Muscle of leg (tissue), 11 donors: Measurements from ENCODE around the gene RREB1. TPM values are rescaled to one million over a fixed set of nuclear protein-coding genes. Genes with fewer than 3 reads are reported as not detected.

Experiments
- DNase-seq: peaks from one replicate; pipeline ENCODE4 v3.0.0; 2013
- H3K27ac ChIP-seq: one replicate; pipeline ENCODE4 v1.5.1; 2013; ENCODE audit warnings: mild to moderate bottlenecking, low read length, control low read depth
- H3K27me3 ChIP-seq: one replicate; pipeline ENCODE4 v1.6.1; 2013; ENCODE audit warnings: low read length; ENCODE audit not compliant: control insufficient read depth, insufficient read depth
- H3K36me3 ChIP-seq: one replicate; pipeline ENCODE4 v1.6.1; 2013; ENCODE audit warnings: low read length; ENCODE audit not compliant: control insufficient read depth, insufficient read depth
- H3K4me1 ChIP-seq: one replicate; pipeline ENCODE4 v1.6.1; 2013; ENCODE audit warnings: low read length; ENCODE audit not compliant: control insufficient read depth, insufficient read depth
- H3K4me3 ChIP-seq: one replicate; pipeline ENCODE4 v1.5.1; 2013; ENCODE audit warnings: low read length, control low read depth
- H3K9me3 ChIP-seq: replicated peaks from 2 replicates; pipeline ENCODE4 v1.6.1; 2013; ENCODE audit warnings: low read depth, low read length; ENCODE audit not compliant: control insufficient read depth
- WGBS: methylation state at CpG from one replicate; pipeline ENCODE4 v1.1.5; 2013; ENCODE audit warnings: missing lambda C conversion rate; ENCODE audit not compliant: insufficient coverage; 5-methylcytosine and 5-hydroxymethylcytosine counted together
- polyA plus RNA-seq, 8 donors: library from polyadenylated mRNA; unstranded; fragments of 120-200 nt; gene quantifications; one replicate each; pipeline versions ENCODE4 v1.2.1 to v1.2.3, GENCODE V29; 2013; ENCODE audit warnings: inconsistent platforms in 1 of 8, low replicate concordance in 1 of 8; ENCODE audit not compliant: insufficient read length in 8 of 8, insufficient read depth in 1 of 8
- total RNA-seq: library from RNA; stranded (reverse); fragments of 120-200 nt; gene quantifications from one replicate; pipeline ENCODE4 v1.2.4, GENCODE V29; 2013

Gene RREB1
- total and polyA plus RNA-seq, 9 donors: 12.2 to 21.4 (median 19.0) TPM

DNA sequence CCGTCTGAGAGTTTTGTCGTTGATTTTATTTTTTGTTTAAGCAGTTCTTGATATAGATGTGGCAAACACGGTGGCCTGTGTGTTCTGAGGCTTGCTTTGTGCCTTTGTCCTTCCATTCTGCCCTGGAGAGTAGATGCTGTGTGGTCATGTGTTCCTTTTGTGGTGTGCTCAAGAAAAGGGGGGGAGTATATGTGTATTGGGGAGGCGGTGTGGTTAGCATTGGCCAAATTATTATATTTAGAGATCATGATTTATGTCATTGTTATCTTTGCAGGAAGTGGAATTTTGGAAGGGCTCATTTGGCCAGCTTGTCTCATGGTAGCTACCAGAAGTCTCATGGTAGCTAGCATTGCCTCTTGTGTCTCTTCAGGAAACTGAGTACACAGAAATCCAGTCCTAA is 16.4 kb downstream of the RREB1 start:
- H3K9me3 ChIP-seq: no peaks in the 10 kb centered on the region
- 92% methylated on average over 2 of the region's 4 CpGs for WGBS
- no peak for DNase-seq
- no peak overlapping the region for H3K27ac ChIP-seq
- H3K36me3 ChIP-seq: peaks cover 6% of the 10 kb centered on the region
- H3K4me1 ChIP-seq: peaks cover 3% of the 10 kb centered on the region
- H3K27me3 ChIP-seq: no peaks in the 10 kb centered on the region
- H3K4me3 ChIP-seq: no peak overlapping the region

DNA sequence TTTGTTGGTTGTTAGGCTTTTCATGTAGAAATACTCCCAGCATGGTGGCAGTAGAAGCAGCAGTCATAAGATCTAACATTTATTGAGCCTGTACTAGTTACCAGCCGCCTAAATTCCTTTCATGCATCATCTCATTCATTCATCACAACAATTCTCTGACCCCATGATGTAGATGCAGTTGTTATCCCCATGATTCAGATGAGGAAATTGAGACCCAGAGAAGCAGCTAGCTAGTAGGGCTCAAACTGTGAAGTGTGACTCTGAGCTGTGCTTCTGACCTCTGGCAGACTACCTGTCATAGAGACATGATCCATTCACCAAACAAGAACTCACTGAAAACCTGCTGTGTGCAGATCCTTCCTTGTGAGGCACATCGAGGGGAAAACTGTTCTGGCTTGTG is 16.9 kb downstream of the RREB1 start:
- no peaks in the 10 kb centered on the region for H3K27me3 ChIP-seq
- H3K4me3 ChIP-seq: no peak overlapping the region
- no peak for DNase-seq
- no peaks in the 10 kb centered on the region for H3K9me3 ChIP-seq
- peaks cover 3% of the 10 kb centered on the region for H3K4me1 ChIP-seq
- H3K36me3 ChIP-seq: peaks cover 9% of the 10 kb centered on the region
- no peak overlapping the region for H3K27ac ChIP-seq
- WGBS: 60% methylated on average over 1 of the region's 2 CpGs

DNA sequence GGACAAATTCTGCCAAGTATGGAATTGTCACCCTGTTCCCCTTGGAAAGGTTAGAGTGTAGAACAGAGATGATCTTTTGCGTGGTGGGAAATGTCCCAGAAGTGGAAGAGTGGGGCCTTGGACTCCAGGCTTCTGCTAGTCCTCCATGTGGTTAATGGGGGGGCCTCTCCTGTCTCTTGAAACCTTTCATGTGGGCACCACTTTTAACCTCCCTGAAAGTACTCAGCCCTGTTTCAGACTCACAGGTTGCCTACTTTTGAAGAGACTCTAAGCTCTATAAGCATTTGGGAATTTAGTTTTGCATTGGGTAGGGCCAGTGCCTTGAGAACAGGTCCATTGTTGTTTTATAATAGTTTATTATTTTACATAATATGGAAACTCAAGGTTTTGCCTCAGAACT is 17.5 kb downstream of the RREB1 start:
- Histone ChIP-seq H3K36me3 (peaks cover 9% of the 10 kb centered on the region), H3K9me3 (no peaks in the 10 kb centered on the region), H3K27ac (no peak overlapping the region), H3K4me3 (no peak overlapping the region), H3K4me1 (peaks cover 5% of the 10 kb centered on the region), H3K27me3 (no peaks in the 10 kb centered on the region)
- DNase-seq: no peak
- no CpG with 5 or more reads among the region's 1 CpG for WGBS

DNA sequence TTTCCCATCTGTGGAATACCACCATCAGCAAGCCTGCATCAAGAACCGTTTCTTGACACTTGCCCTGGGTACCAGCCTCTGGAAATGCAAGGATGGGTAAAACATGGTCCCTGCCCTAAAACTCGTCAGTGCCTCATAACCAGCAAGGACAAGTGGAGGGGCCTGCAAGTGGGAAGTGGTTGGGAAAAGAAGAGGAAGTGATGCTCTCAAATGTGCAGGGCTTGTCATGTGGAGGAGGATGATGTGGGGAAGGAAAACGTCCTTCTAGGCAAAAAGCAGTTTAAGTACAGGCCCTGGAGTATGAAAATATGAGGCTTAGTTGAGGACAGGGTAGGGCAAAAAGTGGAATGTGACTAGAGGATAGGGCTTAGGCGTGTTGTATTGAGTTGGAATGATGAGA is 19.0 kb downstream of the RREB1 start:
- peak; percentile 65 for DNase-seq
- Histone ChIP-seq H3K36me3 (peaks cover 9% of the 10 kb centered on the region), H3K4me3 (no peak overlapping the region), H3K27me3 (no peaks in the 10 kb centered on the region), H3K9me3 (no peaks in the 10 kb centered on the region), H3K4me1 (peaks cover 5% of the 10 kb centered on the region), H3K27ac (no peak overlapping the region)
- WGBS: 70% methylated on average over 3 of the region's 4 CpGs

DNA sequence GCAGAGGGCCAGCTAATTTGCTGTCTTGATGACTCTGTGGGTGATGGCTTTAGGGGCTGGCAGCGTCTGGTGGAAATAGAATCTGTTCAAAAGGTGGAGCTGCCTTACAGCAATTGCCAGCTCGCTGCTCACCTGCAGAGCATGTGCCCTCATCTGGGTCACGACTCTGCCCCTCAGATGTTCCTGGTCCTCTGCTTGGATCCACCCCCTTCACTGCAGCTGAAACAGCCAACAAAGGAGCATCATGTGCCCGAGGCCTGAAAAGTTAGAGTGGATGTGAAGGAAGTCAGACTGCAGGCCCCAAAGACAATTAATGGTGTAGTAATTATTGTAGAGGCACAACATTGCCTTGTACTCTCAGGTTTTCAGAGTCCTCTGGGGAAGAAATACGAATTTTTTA is 19.9 kb downstream of the RREB1 start:
- WGBS: no CpG with 5 or more reads among the region's 5 CpGs
- Histone ChIP-seq H3K36me3 (peaks cover 11% of the 10 kb centered on the region), H3K4me3 (no peak overlapping the region), H3K4me1 (peaks cover 5% of the 10 kb centered on the region), H3K27ac (no peak overlapping the region), H3K9me3 (no peaks in the 10 kb centered on the region), H3K27me3 (no peaks in the 10 kb centered on the region)
- DNase-seq: no peak

DNA sequence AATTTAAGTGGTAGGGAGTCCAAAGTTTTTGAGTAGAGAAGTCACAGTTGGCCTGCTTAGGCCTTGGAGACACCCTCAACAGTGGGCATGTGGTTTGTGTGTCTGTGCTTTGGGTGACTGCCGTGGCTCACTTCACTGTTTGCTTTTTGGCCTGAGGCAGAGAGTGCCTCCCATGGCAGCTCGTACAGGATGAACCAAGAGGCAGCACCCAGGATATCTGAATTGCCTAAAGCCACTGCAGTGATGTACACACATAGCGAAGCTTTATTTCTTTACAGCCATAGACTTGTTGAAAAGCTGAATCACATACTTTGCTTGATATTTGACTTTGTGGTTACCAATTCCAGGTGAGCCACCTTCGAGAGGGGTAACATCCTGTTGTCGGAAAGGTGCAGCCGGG is 21.6 kb downstream of the RREB1 start:
- no peak overlapping the region for H3K4me3 ChIP-seq
- H3K36me3 ChIP-seq: peaks cover 8% of the 10 kb centered on the region
- DNase-seq: no peak
- no peaks in the 10 kb centered on the region for H3K9me3 ChIP-seq
- 89% methylated on average over 5 of the region's 6 CpGs for WGBS
- H3K27me3 ChIP-seq: no peaks in the 10 kb centered on the region
- no peak overlapping the region for H3K27ac ChIP-seq
- peaks cover 5% of the 10 kb centered on the region for H3K4me1 ChIP-seq

DNA sequence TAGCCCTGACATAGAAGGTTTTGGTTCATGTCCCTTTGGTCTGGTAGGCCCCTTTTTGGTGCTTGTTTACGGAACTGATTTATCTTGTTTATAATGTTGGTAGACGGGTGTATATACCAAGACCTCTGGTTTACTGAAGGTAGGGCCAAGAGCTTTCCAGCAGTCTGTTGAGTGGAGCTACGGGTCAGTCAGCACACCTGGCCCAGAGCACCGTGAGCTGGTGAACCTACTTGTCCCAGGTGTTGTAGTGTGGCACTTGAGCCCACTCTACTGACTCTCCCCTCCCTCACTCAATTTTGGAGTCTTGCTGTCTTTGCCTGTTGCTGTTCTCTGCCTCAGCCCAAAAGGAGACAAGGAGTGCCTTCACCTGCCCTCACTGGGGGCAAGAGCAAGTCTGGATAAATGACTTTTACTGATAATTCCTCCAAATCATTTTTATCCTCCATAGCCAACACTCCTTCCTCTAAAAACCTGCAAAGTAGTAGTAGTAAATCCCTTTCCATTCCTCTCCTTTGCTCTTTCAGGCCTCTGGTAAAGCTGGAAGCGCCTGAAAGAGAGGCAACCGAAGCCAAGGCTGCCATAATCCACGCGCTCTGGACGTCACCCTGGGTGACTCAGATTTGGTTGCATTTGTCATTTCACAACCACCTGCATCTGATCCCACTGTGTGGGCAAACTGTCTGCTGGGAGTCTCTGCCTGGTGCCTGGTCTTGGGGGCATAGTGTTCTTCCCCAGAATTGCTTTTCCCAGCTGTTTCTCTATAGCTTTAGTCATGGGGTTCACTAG is 22.2 kb downstream of the RREB1 start:
- DNase-seq: no peak
- Histone ChIP-seq H3K27me3 (no peaks in the 10 kb centered on the region), H3K27ac (no peak overlapping the region), H3K4me1 (peaks cover 7% of the 10 kb centered on the region), H3K4me3 (no peak overlapping the region), H3K36me3 (peaks cover 8% of the 10 kb centered on the region), H3K9me3 (no peaks in the 10 kb centered on the region)
- 82% methylated on average over 3 of the region's 9 CpGs for WGBS

DNA sequence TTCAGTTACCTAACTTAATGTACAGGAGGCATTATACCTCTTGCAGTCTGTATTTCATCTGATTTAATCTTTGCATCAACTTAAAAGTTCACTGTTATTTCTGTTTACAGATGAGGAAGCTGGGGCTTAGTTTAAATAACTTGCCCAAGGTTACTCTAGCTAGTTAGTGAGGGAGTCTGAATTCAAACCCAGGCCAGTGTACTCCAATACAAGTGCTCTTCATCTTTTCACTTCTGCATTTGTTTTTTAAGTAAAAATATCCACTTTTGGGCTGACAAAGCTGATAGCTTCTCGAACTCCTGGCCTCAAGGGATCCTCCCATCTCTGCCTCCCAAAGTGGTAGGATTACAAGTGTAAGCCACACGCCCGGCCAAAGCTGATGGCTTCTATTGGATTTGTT is 23.6 kb downstream of the RREB1 start:
- Histone ChIP-seq H3K4me3 (no peak overlapping the region), H3K27me3 (no peaks in the 10 kb centered on the region), H3K9me3 (no peaks in the 10 kb centered on the region), H3K36me3 (peaks cover 8% of the 10 kb centered on the region), H3K27ac (no peak overlapping the region), H3K4me1 (peaks cover 7% of the 10 kb centered on the region)
- no CpG with 5 or more reads among the region's 3 CpGs for WGBS
- DNase-seq: no peak

DNA sequence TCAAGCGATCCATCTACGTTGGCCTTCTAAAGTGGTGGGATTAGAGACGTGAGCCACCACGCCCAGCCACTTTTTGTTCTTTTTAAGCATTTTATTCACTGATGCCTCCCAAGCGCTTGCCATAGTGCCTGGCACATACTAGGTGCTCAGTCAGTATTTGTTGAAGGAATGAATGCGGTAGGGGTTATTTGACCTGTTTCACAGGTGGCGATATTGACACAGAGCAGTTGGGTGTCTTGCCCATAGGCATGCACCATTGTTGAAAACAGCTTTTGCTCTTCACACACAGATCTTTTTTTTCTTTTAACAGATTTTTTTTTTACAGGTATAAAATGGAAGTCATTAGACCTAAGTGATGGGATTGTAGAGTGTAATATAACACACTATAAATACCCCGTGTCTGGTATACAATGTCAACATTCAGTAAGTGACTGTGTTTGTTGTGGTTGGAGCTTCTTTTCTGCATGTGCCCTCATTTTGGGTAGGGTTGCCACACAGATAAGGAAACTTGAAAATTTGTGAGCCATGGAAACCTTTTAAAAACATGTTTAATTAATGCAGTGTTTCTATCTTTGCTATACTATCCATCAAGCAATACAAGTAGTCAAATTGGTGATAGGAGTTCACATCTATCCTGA is 24.8 kb downstream of the RREB1 start:
- Histone ChIP-seq H3K4me3 (no peak overlapping the region), H3K4me1 (peaks cover 14% of the 10 kb centered on the region), H3K27me3 (no peaks in the 10 kb centered on the region), H3K27ac (no peak overlapping the region), H3K36me3 (peaks cover 5% of the 10 kb centered on the region), H3K9me3 (no peaks in the 10 kb centered on the region)
- WGBS: 90% methylated on average over 5 of the region's 8 CpGs
- DNase-seq: no peak

DNA sequence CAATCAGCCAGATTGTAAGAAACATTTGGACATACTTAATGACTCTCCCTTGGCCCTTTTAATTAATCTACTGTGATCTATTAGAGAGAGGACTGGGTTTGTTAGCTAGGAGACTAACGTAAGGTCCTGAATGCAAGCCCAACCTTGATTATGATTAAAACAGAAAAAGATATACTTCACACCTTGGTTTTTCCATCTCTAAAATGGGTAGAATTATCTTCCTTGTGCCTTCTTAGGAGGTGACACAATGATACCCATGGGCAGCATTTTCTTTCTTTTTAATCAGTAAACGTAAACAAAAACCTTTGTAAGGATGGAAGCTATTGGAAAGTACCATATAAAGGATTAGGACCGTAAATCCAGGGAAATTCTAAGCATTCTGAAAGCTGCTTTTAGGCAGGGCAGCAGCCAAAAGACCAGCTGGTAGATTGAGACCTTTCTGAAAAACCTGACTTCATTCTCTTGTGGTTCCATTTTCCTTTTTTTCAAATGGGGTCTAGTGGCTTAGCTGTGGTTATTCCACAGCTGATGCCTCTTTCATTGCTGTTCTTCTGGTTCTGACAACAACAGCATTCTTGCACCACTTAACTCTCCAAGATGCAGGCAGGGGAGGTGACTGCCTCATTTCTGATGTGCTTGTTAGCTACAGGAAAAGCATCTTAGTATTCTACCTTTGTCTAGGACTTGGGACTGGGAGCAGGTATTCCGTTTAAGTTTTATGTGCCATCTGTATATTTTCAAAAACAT is 27.4 kb downstream of the RREB1 start:
- WGBS: 90% methylated on average over 1 of the region's 4 CpGs
- H3K4me1 ChIP-seq: peaks cover 11% of the 10 kb centered on the region
- H3K4me3 ChIP-seq: no peak overlapping the region

More for the DNA sequence above, 27.4 kb downstream of the RREB1 start:
- DNase-seq: no peak
- Histone ChIP-seq H3K36me3 (peaks cover 2% of the 10 kb centered on the region), H3K27me3 (no peaks in the 10 kb centered on the region), H3K9me3 (no peaks in the 10 kb centered on the region), H3K27ac (no peak overlapping the region)
